Caco-2 (cell line): ENCODE data around the gene OR56B4. TPM values are rescaled to one million over a fixed set of nuclear protein-coding genes. Genes with fewer than 3 reads are reported as not detected.
"Not testable (repeated sequence)": the region's sequence is repeated elsewhere in the genome, so short reads cannot be mapped to it uniquely, and the experiment has no call there.

Source experiments
- BruUV-seq: library from RNA; stranded (reverse); fragments of 400-500 nt; replicated peaks from 2 replicates; lab custom pipeline; 2021; lab: Mats Ljungman, UMichigan
- CTCF ChIA-PET: fragments of 300-600 bp; sonication (Branson Sonifier 250); formaldehyde crosslinking; loops from one replicate; lab custom pipeline; 2022; ENCODE audit warnings: antibody characterized with exemption; lab: Charles Lee
- POLR2A ChIA-PET: fragments of 300-600 bp; sonication (Branson Sonifier 250); formaldehyde crosslinking; loops from one replicate; lab custom pipeline; 2022; ENCODE audit warnings: antibody characterized with exemption; lab: Charles Lee
- DNase-seq, 2 experiments: peaks; one replicate each; pipeline versions ENCODE4 v3.0.0 to v3.0.0-alpha.2; 2020 to 2022
- H3K27me3 ChIP-seq: replicated peaks from 2 replicates; pipeline ENCODE4 v1.6.0; 2011; ENCODE audit warnings: low read length; ENCODE audit not compliant: control insufficient read depth, insufficient read depth
- H3K36me3 ChIP-seq: 2 replicates; pipeline ENCODE4 v1.5.1; 2011; ENCODE audit warnings: low read length; ENCODE audit not compliant: control insufficient read depth, insufficient read depth
- H3K4me1 ChIP-seq: fragments of 250-450 bp; sonication (Bioruptor Pico); 2 replicates; pipeline ENCODE4 v1.5.1; 2020; ENCODE audit warnings: mild to moderate bottlenecking
- H3K4me3 ChIP-seq: 2 replicates; pipeline ENCODE4 v1.5.1; 2011; ENCODE audit warnings: low read depth, mild to moderate bottlenecking, control low read depth, low read length
- H3K9me3 ChIP-seq: fragments of 250-450 bp; sonication (Bioruptor Pico); 2 replicates; pipeline ENCODE4 v1.5.1; 2020; ENCODE audit warnings: mild to moderate bottlenecking, moderate library complexity
- H3K27ac Mint-ChIP-seq: one replicate; pipeline ENCODE4 v1.8.0; 2022; ENCODE audit warnings: mixed read lengths; ENCODE audit not compliant: unreplicated experiment
- H3K27me3 Mint-ChIP-seq: one replicate; pipeline ENCODE4 v1.8.0; 2022; ENCODE audit warnings: mixed read lengths; ENCODE audit not compliant: insufficient read depth, unreplicated experiment
- H3K36me3 Mint-ChIP-seq: one replicate; pipeline ENCODE4 v1.8.0; 2022; ENCODE audit warnings: mild to moderate bottlenecking, mixed read lengths; ENCODE audit not compliant: insufficient read depth, unreplicated experiment
- H3K4me1 Mint-ChIP-seq: one replicate; pipeline ENCODE4 v1.8.0; 2022; ENCODE audit warnings: low read depth, mixed read lengths; ENCODE audit not compliant: unreplicated experiment
- H3K4me3 Mint-ChIP-seq: one replicate; pipeline ENCODE4 v1.8.0; 2022; ENCODE audit warnings: mild to moderate bottlenecking, moderate library complexity, mixed read lengths; ENCODE audit not compliant: unreplicated experiment
- H3K9me3 Mint-ChIP-seq: one replicate; pipeline ENCODE4 v1.8.0; 2022; ENCODE audit warnings: mixed read lengths; ENCODE audit not compliant: unreplicated experiment
- CTCF ChIP-seq, 2 experiments: fragments of 200-600 bp in 1 of 2; IDR thresholded peaks; 1 replicate in 1 of 2; 2 replicates in 1 of 2; pipeline versions ENCODE4 v1.5.1 to v1.8.0; 2011 to 2022; ENCODE audit warnings: antibody characterized with exemption in 1 of 2, control low read depth in 1 of 2, inconsistent platforms in 1 of 2, low read depth in 1 of 2, low read length in 1 of 2, mild to moderate bottlenecking in 1 of 2, moderate library complexity in 1 of 2; ENCODE audit not compliant: insufficient read depth in 1 of 2, severe bottlenecking in 1 of 2, unreplicated experiment in 1 of 2
- intact Hi-C: fragments of 100-400 bp; cut with micrococcal nuclease; formaldehyde crosslinking; loops from one replicate; pipeline ENCODE4 v1.10.0; 2022; ENCODE audit not compliant: unreplicated experiment
- total RNA-seq: library from RNA; stranded (reverse); gene quantifications from 2 replicates; pipeline ENCODE4 v1.2.3, GENCODE V29; 2022

Gene OR56B4
- total RNA-seq, 1 experiment from 2014 or later = not detected

GRCh38 chr11:6067502-6067901 is 40.0 kb upstream of the OR56B4 start:
- TF ChIP-seq CTCF (IDR thresholded peaks at IDR 0.05; ENCODE audit: insufficient read depth in 1 of 2, low read depth in 1 of 2, low read length in 1 of 2, severe bottlenecking in 1 of 2, unreplicated experiment in 1 of 2) = no peak

DNA sequence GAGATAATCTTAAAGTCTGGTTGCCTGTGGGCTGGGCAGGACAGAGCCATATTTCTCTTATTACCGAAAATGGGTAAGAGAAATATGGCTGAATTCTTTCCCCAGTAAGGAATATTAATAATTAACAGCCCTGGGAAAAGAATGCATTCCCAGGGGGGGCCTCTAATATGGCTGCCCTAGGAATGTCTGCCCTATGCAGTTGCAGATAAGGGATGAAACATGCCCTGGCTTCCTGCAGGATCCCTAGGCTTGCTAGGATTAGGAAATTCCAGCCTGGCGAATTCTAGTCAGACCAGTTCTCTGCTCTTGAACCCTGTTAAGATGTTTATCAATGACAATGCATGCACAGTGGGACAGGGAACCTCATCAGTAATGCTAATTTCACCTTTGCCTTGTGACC is 31.0 kb upstream of the OR56B4 start:
- peaks cover 13% of the 10 kb centered on the region for H3K9me3 ChIP-seq
- BruUV-seq, H3K4me3 Mint-ChIP-seq, CTCF ChIA-PET, H3K36me3 Mint-ChIP-seq, intact Hi-C loops, POLR2A ChIA-PET, H3K4me1 ChIP-seq, H3K36me3 ChIP-seq, H3K27me3 ChIP-seq, H3K4me3 ChIP-seq, H3K27ac Mint-ChIP-seq, H3K4me1 Mint-ChIP-seq: not testable (repeated sequence)
- Mint-ChIP-seq H3K9me3 (peaks cover 11% of the 10 kb centered on the region), H3K27me3 (peaks cover 16% of the 10 kb centered on the region)
- peak in 1 of 2 experiments; percentile 39 for DNase-seq

More at GRCh38 chr11:6067502-6067901, 40.0 kb upstream of the OR56B4 start:
- H3K36me3 ChIP-seq = no peaks in the 10 kb centered on the region
- H3K4me3 Mint-ChIP-seq = no peak overlapping the region
- H3K9me3 Mint-ChIP-seq = no peaks in the 10 kb centered on the region
- intact Hi-C loops = no loop called here
- no peak overlapping the region for H3K27ac Mint-ChIP-seq
- H3K36me3 Mint-ChIP-seq = no peaks in the 10 kb centered on the region
- H3K4me3 ChIP-seq = no peak overlapping the region
- H3K4me1 ChIP-seq = no peaks in the 10 kb centered on the region
- H3K4me1 Mint-ChIP-seq = no peaks in the 10 kb centered on the region
- DNase-seq = no peak
- no TSS peak for BruUV-seq
- H3K27me3 Mint-ChIP-seq = peaks cover 18% of the 10 kb centered on the region
- H3K27me3 ChIP-seq = no peaks in the 10 kb centered on the region
- CTCF ChIA-PET = no interaction called here
- H3K9me3 ChIP-seq = no peaks in the 10 kb centered on the region
- POLR2A ChIA-PET = no interaction called here

- Mint-ChIP-seq H3K4me1 (no peaks in the 10 kb centered on the region), H3K36me3 (no peaks in the 10 kb centered on the region), H3K9me3 (peaks cover 13% of the 10 kb centered on the region), H3K27me3 (peaks cover 13% of the 10 kb centered on the region), H3K4me3 (no peak overlapping the region), H3K27ac (no peak overlapping the region)
- no peak for TF ChIP-seq CTCF (IDR thresholded peaks at IDR 0.05; ENCODE audit: insufficient read depth in 1 of 2, low read depth in 1 of 2, low read length in 1 of 2, severe bottlenecking in 1 of 2, unreplicated experiment in 1 of 2)
- CTCF ChIA-PET = no interaction called here
- Histone ChIP-seq H3K4me3 (no peak overlapping the region), H3K4me1 (no peaks in the 10 kb centered on the region), H3K36me3 (no peaks in the 10 kb centered on the region), H3K9me3 (peaks cover 13% of the 10 kb centered on the region), H3K27me3 (no peaks in the 10 kb centered on the region)
- BruUV-seq = no TSS peak
- DNase-seq = no peak
- intact Hi-C loops = no loop called here
- POLR2A ChIA-PET = no interaction called here
Observed at GRCh38 chr11:6077723-6078122, 29.8 kb upstream of the OR56B4 start.

DNA sequence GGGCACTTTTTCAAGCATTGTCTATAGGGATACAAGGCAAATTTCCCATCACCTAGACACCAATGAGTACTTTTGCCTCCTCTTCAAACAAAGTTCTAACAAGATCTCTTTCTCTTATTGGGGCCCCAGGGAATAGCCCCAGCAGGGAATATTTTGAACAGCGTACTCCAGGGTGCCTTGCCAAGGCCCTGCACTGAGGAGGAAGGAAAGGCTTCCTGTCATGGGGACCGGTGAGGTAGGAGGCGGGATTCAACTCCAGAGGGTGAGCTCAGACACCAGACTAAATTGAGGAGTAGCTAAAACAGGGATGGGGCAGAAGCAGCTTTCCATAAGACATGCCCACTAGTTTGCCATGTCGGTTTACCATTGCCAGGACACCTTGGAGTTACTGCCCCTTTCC is 28.0 kb upstream of the OR56B4 start:
- no peaks in the 10 kb centered on the region for H3K4me1 ChIP-seq
- no TSS peak for BruUV-seq
- H3K9me3 ChIP-seq = peaks cover 13% of the 10 kb centered on the region
- Mint-ChIP-seq H3K4me1 (no peaks in the 10 kb centered on the region), H3K9me3 (peaks cover 20% of the 10 kb centered on the region), H3K27ac (no peak overlapping the region), H3K36me3 (no peaks in the 10 kb centered on the region), H3K4me3 (no peak overlapping the region), H3K27me3 (peaks cover 7% of the 10 kb centered on the region)
- H3K4me3 ChIP-seq = no peak overlapping the region
- TF ChIP-seq CTCF (IDR thresholded peaks at IDR 0.05; ENCODE audit: insufficient read depth in 1 of 2, low read depth in 1 of 2, low read length in 1 of 2, severe bottlenecking in 1 of 2, unreplicated experiment in 1 of 2) = no peak
- ChIA-PET POLR2A (no interaction called here), CTCF (no interaction called here)
- no peak for DNase-seq
- no peaks in the 10 kb centered on the region for H3K27me3 ChIP-seq
- intact Hi-C loops = no loop called here
- no peaks in the 10 kb centered on the region for H3K36me3 ChIP-seq
